Ovary (tissue), 9 donors: ENCODE measurements around the gene TLCD3A. TPM values are rescaled to one million over a fixed set of nuclear protein-coding genes. Genes with fewer than 3 reads are reported as not detected.

Source experiments
- DNase-seq, 5 donors: peaks; one replicate each; pipeline ENCODE4 v3.0.0-alpha.2; 2019 to 2020
- H3K27ac ChIP-seq, 2 donors: fragments of 200-600 bp; one replicate each; pipeline versions ENCODE4 v1.5.1 to v1.8.0; 2019 to 2022
- H3K27me3 ChIP-seq: fragments of 200-600 bp; one replicate; pipeline ENCODE4 v1.8.0; 2022
- H3K36me3 ChIP-seq: fragments of 200-600 bp; sonication (generic); one replicate; pipeline ENCODE4 v1.5.1; 2019
- H3K4me1 ChIP-seq: one replicate; pipeline ENCODE4 v1.8.1; 2013; ENCODE audit warnings: mild to moderate bottlenecking, moderate library complexity; ENCODE audit not compliant: insufficient read depth
- H3K4me3 ChIP-seq: fragments of 200-600 bp; sonication (generic); one replicate; pipeline ENCODE4 v1.5.1; 2017
- H3K9me3 ChIP-seq, 2 donors: fragments of 200-600 bp in 1 of 2; sonication (generic) in 1 of 2; one replicate each; pipeline versions ENCODE4 v1.5.1 to v1.8.1; 2013 to 2019; ENCODE audit warnings: mild to moderate bottlenecking in 1 of 2, moderate library complexity in 1 of 2
- CTCF ChIP-seq, 3 donors: fragments of 450-650 bp in 2 of 3; fragments of 200-600 bp in 1 of 3; IDR thresholded peaks; one replicate each; pipeline versions ENCODE4 v1.5.1 to v1.8.0; 2016 to 2022; ENCODE audit warnings: antibody characterized with exemption in 3 of 3, mild to moderate bottlenecking in 1 of 3
- EP300 ChIP-seq: sonication (generic); formaldehyde crosslinking; IDR thresholded peaks from one replicate; pipeline ENCODE4 v1.6.1; 2017; ENCODE audit warnings: antibody characterized with exemption
- POLR2A ChIP-seq: fragments of 450-650 bp; IDR thresholded peaks from one replicate; pipeline ENCODE4 v1.6.1; 2017; ENCODE audit warnings: antibody characterized with exemption, mild to moderate bottlenecking, moderate library complexity
- WGBS, 3 donors: extraction: QIAGEN DNeasy Blood & Tissue Kit in 1 of 3; methylation state at CpG; one replicate each; pipeline versions ENCODE4 v1.1.5 to v1.1.7; 2013 to 2017; 5-methylcytosine and 5-hydroxymethylcytosine counted together
- intact Hi-C, 4 donors: fragments of 100-400 bp; cut with DNase I; formaldehyde crosslinking; loops; one replicate each; pipeline versions ENCODE4 v1.11.0 to v1.15.1; 2022 to 2023
- polyA plus RNA-seq, 2 donors: library from polyadenylated mRNA; stranded (reverse); fragments of 200-250 nt in 1 of 2; fragments of 350-450 nt in 1 of 2; fragmentation: Illumina TruSeq in 1 of 2; extraction: RNeasy Lipid Tissue Mini Kit (QIAGEN cat#74804) in 1 of 2; gene quantifications; one replicate each; pipeline ENCODE4 v1.2.3, GENCODE V29; 2013 to 2014
- total RNA-seq, 7 donors: library from RNA; depleted of rRNA in 2 of 7; stranded (reverse); fragments of >200 nt in 2 of 7; fragmentation: NEBNext Ultra II Directional in 3 of 7; extraction: Animal tissue kit (Norgen Biotek cat#: 25700) in 3 of 7; gene quantifications; one replicate each; pipeline versions ENCODE4 v1.1.0 to v1.2.4, GENCODE V29; 2016 to 2023
- donor health status: DM: no; HTN: no; CAD: no; lungs with moderate emphysema.
- donor health status: DM: no; HTN: no; CAD: no.
- donor health status: Bipolar disorder and iron deficiency.
- donor health status: DM: yes; HTN: yes; CAD: no.
- donor health status: DM: no; HTN: no; CAD: no.
- donor health status: DM: yes; HTN: yes; CAD: no.

TLCD3A gene
- total and polyA plus RNA-seq, 9 donors = 3.0 to 17.8 (median 13.1) TPM

GRCh38 chr17:740240-741017, 8.0 kb downstream of the TLCD3A start:
- Histone ChIP-seq H3K4me3 (no peak overlapping the region), H3K27me3 (no peaks in the 10 kb centered on the region), H3K27ac (no peak overlapping the region), H3K4me1 (no peaks in the 10 kb centered on the region), H3K36me3 (no peaks in the 10 kb centered on the region), H3K9me3 (no peaks in the 10 kb centered on the region)
- intact Hi-C loops = no loop called here
- DNase-seq = no peak
- WGBS, 3 donors = 81 to 85% (median 84%) methylated on average over 18 of the region's 18 CpGs
- TF ChIP-seq POLR2A = no peak
- no peak for TF ChIP-seq EP300
- no peak for TF ChIP-seq CTCF (IDR thresholded peaks at IDR 0.05)

- no peaks in the 10 kb centered on the region for H3K4me1 ChIP-seq
- DNase-seq = no peak
- TF ChIP-seq POLR2A (no peak), EP300 (no peak), CTCF (IDR thresholded peaks at IDR 0.05) (no peak)
- no peaks in the 10 kb centered on the region for H3K9me3 ChIP-seq
- 86 to 91% (median 86%) methylated on average over 11 of the region's 11 CpGs for WGBS, 3 donors
- no peak overlapping the region for H3K4me3 ChIP-seq
- no peak overlapping the region for H3K27ac ChIP-seq
- no peaks in the 10 kb centered on the region for H3K36me3 ChIP-seq
- H3K27me3 ChIP-seq = no peaks in the 10 kb centered on the region
- intact Hi-C loops = no loop called here
Measured at GRCh38 chr17:742147-742793, 9.9 kb downstream of the TLCD3A start.

- no peaks in the 10 kb centered on the region for H3K27me3 ChIP-seq
- TF ChIP-seq EP300 (no peak), CTCF (IDR thresholded peaks at IDR 0.05) (no peak), POLR2A (no peak)
- intact Hi-C loops = no loop called here
- WGBS, 3 donors = 92 to 97% (median 93%) methylated on average over 4 of the region's 4 CpGs
- H3K36me3 ChIP-seq = no peaks in the 10 kb centered on the region
- no peak overlapping the region for H3K4me3 ChIP-seq
- H3K4me1 ChIP-seq = no peaks in the 10 kb centered on the region
- H3K9me3 ChIP-seq = no peaks in the 10 kb centered on the region
- DNase-seq = no peak
- no peak overlapping the region for H3K27ac ChIP-seq
Measured at GRCh38 chr17:743139-743538, 10.7 kb downstream of the TLCD3A start.

- no peaks in the 10 kb centered on the region for H3K4me1 ChIP-seq
- intact Hi-C loops = loop anchor here in 1 of 4 donors (5.0 kb wide), 1 partner anchor 603 kb away; a partner anchor contains a TSS
- no peak for DNase-seq
- H3K4me3 ChIP-seq = no peak overlapping the region
- TF ChIP-seq EP300 (no peak), CTCF (IDR thresholded peaks at IDR 0.05) (no peak), POLR2A (no peak)
- H3K27me3 ChIP-seq = no peaks in the 10 kb centered on the region
- H3K27ac ChIP-seq = no peak overlapping the region
- H3K9me3 ChIP-seq = no peaks in the 10 kb centered on the region
- 69 to 81% (median 75%) methylated on average over 9 of the region's 9 CpGs for WGBS, 3 donors
- no peaks in the 10 kb centered on the region for H3K36me3 ChIP-seq
Measured at GRCh38 chr17:744937-745336, 12.5 kb downstream of the TLCD3A start.
